Psoas muscle (tissue), 8 donors: Measurements from ENCODE around the gene BCL2A1. TPM values are rescaled to one million over a fixed set of nuclear protein-coding genes. Genes with fewer than 3 reads are reported as not detected.

Experiments
- ATAC-seq, 4 donors: fragments of 200-7000 bp; cut with Tn5 transposase; one replicate each; pipeline ENCODE4 v1.9.1; 2020; ENCODE audit warnings: moderate library complexity in 3 of 4, mild to moderate bottlenecking in 2 of 4
- DNase-seq, 2 donors: peaks; one replicate each; pipeline ENCODE4 v3.0.0-alpha.2; 2020
- H3K27ac ChIP-seq: fragments of 200-600 bp; one replicate; pipeline ENCODE4 v1.8.0; 2022
- H3K27me3 ChIP-seq, 3 donors: fragments of 200-600 bp in 1 of 3; one replicate each; pipeline versions ENCODE4 v1.6.1 to v1.8.0; 2013 to 2022; ENCODE audit warnings: low read length in 2 of 3, mild to moderate bottlenecking in 2 of 3, moderate library complexity in 1 of 3; ENCODE audit not compliant: insufficient read depth in 3 of 3
- H3K36me3 ChIP-seq, 2 donors: fragments of 200-600 bp in 1 of 2; one replicate each; pipeline versions ENCODE4 v1.6.1 to v1.8.0; 2013 to 2022; ENCODE audit warnings: low read depth in 1 of 2, mild to moderate bottlenecking in 1 of 2, moderate library complexity in 1 of 2; ENCODE audit not compliant: insufficient read depth in 1 of 2
- H3K4me1 ChIP-seq: fragments of 200-600 bp; one replicate; pipeline ENCODE4 v1.8.0; 2022
- H3K4me3 ChIP-seq: fragments of 200-600 bp; one replicate; pipeline ENCODE4 v1.8.0; 2022; ENCODE audit warnings: mild to moderate bottlenecking
- H3K9me3 ChIP-seq: fragments of 200-600 bp; one replicate; pipeline ENCODE4 v1.8.0; 2022
- WGBS, 3 donors: extraction: QIAGEN DNeasy Blood & Tissue Kit; methylation state at CpG; one replicate each; pipeline versions ENCODE4 v1.1.6 to v1.1.7; 2013; 5-methylcytosine and 5-hydroxymethylcytosine counted together
- intact Hi-C, 2 donors: fragments of 100-400 bp; cut with DNase I; formaldehyde crosslinking; loops; one replicate each; pipeline versions ENCODE4 v1.11.0 to v1.14.2; 2022
- polyA plus RNA-seq, 3 donors: library from polyadenylated mRNA; stranded (reverse); fragments of 200-250 nt; gene quantifications; one replicate each; pipeline ENCODE4 v1.2.3, GENCODE V29; 2013
- total RNA-seq, 4 donors: library from RNA; stranded (reverse); fragmentation: NEBNext Ultra II Directional in 2 of 4; extraction: Animal tissue kit (Norgen Biotek cat#: 25700) in 2 of 4; gene quantifications; one replicate each; pipeline versions ENCODE4 v1.2.1 to v1.2.4, GENCODE V29; 2021 to 2023
- TF ChIP-seq, protein P1 (sequence below): fragments of 200-600 bp; IDR thresholded peaks from one replicate; pipeline ENCODE4 v1.8.0; 2022; ENCODE audit warnings: antibody characterized with exemption
- donor health status: healthy with polysubstance abuse.
- donor health status: DM: no; HTN: no; CAD: no; lungs with moderate emphysema.
- donor health status: Bipolar disorder and iron deficiency.
- donor health status: healthy.
- donor health status: DM: yes; HTN: yes; CAD: no.
- donor health status: DM: no; HTN: no; CAD: no.
- donor health status: DM: no; HTN: no; CAD: no.
- donor health status: DM: yes; HTN: yes; CAD: no.

The BCL2A1 gene
- total and polyA plus RNA-seq, 7 donors: 0.18 to 1.2 (median 1.0) TPM; not detected in 1

DNA sequence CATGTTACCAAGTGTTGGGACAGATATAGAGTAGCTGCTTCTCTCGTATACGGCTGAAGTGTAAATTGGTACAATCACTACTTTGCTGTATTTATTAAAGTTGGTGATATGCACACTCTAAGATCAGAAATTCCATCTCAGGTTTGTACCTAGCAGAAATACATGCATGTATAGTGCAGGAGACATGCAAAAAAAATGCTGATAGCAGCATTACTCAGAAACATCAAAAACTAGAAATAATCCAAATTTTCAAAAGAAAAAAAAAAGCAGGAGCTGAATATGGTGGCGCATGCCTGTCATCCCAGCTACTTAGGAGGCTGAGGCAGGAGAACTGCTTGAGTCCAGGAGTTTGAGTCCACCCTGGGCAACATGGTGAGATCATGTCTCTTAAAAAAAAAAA, 31.3 kb upstream of the BCL2A1 start:
- 89 to 93% (median 90%) methylated on average over 3 of the region's 3 CpGs for WGBS, 3 donors
- Histone ChIP-seq H3K36me3 (no peaks in the 10 kb centered on the region), H3K4me3 (no peak overlapping the region), H3K27me3 (no peaks in the 10 kb centered on the region), H3K9me3 (no peaks in the 10 kb centered on the region), H3K4me1 (no peaks in the 10 kb centered on the region), H3K27ac (no peak overlapping the region)
- TF ChIP-seq, protein P1, sequence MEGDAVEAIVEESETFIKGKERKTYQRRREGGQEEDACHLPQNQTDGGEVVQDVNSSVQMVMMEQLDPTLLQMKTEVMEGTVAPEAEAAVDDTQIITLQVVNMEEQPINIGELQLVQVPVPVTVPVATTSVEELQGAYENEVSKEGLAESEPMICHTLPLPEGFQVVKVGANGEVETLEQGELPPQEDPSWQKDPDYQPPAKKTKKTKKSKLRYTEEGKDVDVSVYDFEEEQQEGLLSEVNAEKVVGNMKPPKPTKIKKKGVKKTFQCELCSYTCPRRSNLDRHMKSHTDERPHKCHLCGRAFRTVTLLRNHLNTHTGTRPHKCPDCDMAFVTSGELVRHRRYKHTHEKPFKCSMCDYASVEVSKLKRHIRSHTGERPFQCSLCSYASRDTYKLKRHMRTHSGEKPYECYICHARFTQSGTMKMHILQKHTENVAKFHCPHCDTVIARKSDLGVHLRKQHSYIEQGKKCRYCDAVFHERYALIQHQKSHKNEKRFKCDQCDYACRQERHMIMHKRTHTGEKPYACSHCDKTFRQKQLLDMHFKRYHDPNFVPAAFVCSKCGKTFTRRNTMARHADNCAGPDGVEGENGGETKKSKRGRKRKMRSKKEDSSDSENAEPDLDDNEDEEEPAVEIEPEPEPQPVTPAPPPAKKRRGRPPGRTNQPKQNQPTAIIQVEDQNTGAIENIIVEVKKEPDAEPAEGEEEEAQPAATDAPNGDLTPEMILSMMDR: no peak
- DNase-seq (no peak), ATAC-seq (no peak)
- intact Hi-C loops: no loop called here

DNA sequence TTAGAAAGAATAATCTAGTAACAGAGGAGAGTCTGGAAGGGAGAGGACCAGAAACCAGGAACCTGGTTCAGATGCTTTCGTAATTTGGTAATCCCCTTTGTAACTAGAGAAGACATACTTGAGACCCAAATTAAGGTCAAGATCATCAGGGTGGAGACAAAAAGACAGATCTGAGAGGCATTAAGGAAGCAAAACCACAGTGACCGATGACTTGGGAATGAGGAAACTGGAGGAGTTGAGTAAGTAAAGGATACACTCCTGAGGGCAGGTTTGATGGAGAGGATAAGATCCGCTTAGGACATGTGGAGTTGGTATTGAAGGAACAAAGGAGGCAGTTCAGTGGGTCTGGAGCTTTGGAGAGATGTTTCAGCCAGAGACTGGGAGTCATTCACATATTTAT, 23.6 kb upstream of the BCL2A1 start:
- H3K27ac ChIP-seq: no peak overlapping the region
- no peak overlapping the region for H3K4me3 ChIP-seq
- no peaks in the 10 kb centered on the region for H3K27me3 ChIP-seq
- ATAC-seq (no peak), DNase-seq (no peak)
- intact Hi-C loops: loop anchor here (2.0 to 10.0 kb wide), 3 partner anchors 100 to 614 kb away; partner anchors contain the start of gene MTHFS (in 1 of the 2)
- H3K4me1 ChIP-seq: no peaks in the 10 kb centered on the region
- H3K36me3 ChIP-seq: no peaks in the 10 kb centered on the region
- WGBS, 3 donors: 86 to 89% (median 88%) methylated on average over 3 of the region's 3 CpGs
- TF ChIP-seq, protein P1: no peak
- H3K9me3 ChIP-seq: no peaks in the 10 kb centered on the region

DNA sequence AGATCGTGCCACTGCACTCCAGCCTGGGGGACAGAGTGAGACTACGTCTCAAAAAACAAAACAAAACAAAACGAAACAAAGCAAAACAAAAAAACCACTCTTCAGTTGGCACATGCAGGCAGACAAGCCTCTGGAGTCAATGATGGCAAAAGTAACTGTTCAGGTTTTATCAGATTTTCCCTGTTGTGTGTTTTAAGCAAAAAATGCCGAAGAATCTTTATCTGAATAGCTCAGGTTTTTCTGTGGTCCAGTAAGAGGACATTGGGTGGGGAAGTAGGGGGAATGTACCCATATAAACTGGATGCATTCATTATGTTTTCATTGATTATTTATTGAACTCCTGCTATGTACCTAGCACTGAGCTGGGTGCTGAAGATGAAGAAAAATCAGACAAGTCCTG, 20.8 kb upstream of the BCL2A1 start:
- DNase-seq (no peak), ATAC-seq (no peak)
- no peaks in the 10 kb centered on the region for H3K4me1 ChIP-seq
- H3K9me3 ChIP-seq: no peaks in the 10 kb centered on the region
- 67 to 72% (median 70%) methylated on average over 4 of the region's 4 CpGs for WGBS, 3 donors
- H3K27ac ChIP-seq: no peak overlapping the region
- H3K27me3 ChIP-seq: no peaks in the 10 kb centered on the region
- H3K4me3 ChIP-seq: no peak overlapping the region
- intact Hi-C loops: loop anchor here (5.0 to 10.0 kb wide), 2 partner anchors 97 to 610 kb away; partner anchors contain the start of gene MTHFS (in 1 of the 2)
- TF ChIP-seq, protein P1: no peak
- H3K36me3 ChIP-seq: no peaks in the 10 kb centered on the region

DNA sequence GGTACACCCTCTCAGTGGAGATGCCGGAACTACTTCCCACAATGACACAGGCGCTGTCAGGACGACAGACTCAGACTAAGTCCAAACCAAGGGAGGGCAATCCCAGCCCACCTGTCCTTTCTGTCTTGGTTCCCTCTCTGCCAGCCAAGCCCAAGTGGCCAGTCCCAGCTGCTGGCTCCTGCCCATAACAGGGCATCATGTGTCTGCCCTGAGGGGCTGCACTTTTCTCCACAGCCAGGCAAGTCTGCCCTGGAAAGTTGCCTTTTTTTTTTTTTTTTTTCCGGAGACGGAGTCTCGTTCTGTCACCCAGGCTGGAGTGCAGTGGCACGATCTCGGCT, 20.0 kb upstream of the BCL2A1 start:
- H3K27me3 ChIP-seq: no peaks in the 10 kb centered on the region
- ATAC-seq (no peak), DNase-seq (no peak)
- WGBS, 3 donors: 44 to 66% (median 61%) methylated on average over 6 to 8 of the region's 8 CpGs
- H3K9me3 ChIP-seq: no peaks in the 10 kb centered on the region
- H3K27ac ChIP-seq: no peak overlapping the region
- intact Hi-C loops: loop anchor here (5.0 to 10.0 kb wide), 2 partner anchors 96 to 609 kb away; partner anchors contain the start of gene MTHFS (in 1 of the 2)
- H3K36me3 ChIP-seq: no peaks in the 10 kb centered on the region
- no peaks in the 10 kb centered on the region for H3K4me1 ChIP-seq
- TF ChIP-seq, protein P1: no peak
- H3K4me3 ChIP-seq: no peak overlapping the region
